ENCODE results near the gene PAGE5. TPM values are rescaled to one million over a fixed set of nuclear protein-coding genes. Genes with fewer than 3 reads are reported as not detected.

PAGE5 gene
- total RNA-seq, 1 experiment from 2014 or later = not detected

DNA sequence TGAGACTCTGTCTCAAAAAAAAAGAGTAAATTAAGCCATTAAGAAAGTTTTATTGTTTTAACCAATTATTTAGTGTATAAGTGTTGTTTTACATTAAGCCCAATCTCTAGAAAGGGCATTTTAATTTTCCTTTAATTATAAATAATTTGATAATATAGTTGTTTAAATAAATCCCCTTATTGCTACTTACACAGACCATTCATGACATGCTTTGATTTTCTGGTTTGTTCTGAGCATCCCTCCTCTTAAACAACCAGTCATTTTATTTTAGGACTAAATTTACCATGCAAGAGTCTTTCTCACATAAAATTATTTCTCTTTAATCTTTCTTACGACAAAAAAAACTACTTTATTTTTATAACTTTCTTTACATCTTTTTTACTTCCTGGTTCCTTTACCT lies 23.5 kb upstream of the PAGE5 start:
- BruUV-seq (replicated peaks) = no TSS peak
- no peaks in the 10 kb centered on the region for H3K27me3 ChIP-seq (ENCODE audit: control insufficient read depth, insufficient read depth, low read length)
- H3K4me1 ChIP-seq (ENCODE audit: control insufficient read depth, insufficient read depth, low read length) = no peaks in the 10 kb centered on the region
- ATAC-seq = no peak
- H3K36me3 ChIP-seq (ENCODE audit: control insufficient read depth, insufficient read depth, low read length) = no peaks in the 10 kb centered on the region
- intact Hi-C loops (cut with micrococcal nuclease; ENCODE audit: unreplicated experiment) (no loop called here), in situ Hi-C loops (cut with HindIII; ENCODE audit: low pct_unique_long_range_greater_than_20kb, low sequenced_read_pairs) (no loop called here)
- CTCF ChIA-PET = no interaction called here
- no peak for TF ChIP-seq TCF7L2 (IDR thresholded peaks at IDR 0.05; ENCODE audit: low read depth, low read length)
- TF ChIP-seq, protein P1, sequence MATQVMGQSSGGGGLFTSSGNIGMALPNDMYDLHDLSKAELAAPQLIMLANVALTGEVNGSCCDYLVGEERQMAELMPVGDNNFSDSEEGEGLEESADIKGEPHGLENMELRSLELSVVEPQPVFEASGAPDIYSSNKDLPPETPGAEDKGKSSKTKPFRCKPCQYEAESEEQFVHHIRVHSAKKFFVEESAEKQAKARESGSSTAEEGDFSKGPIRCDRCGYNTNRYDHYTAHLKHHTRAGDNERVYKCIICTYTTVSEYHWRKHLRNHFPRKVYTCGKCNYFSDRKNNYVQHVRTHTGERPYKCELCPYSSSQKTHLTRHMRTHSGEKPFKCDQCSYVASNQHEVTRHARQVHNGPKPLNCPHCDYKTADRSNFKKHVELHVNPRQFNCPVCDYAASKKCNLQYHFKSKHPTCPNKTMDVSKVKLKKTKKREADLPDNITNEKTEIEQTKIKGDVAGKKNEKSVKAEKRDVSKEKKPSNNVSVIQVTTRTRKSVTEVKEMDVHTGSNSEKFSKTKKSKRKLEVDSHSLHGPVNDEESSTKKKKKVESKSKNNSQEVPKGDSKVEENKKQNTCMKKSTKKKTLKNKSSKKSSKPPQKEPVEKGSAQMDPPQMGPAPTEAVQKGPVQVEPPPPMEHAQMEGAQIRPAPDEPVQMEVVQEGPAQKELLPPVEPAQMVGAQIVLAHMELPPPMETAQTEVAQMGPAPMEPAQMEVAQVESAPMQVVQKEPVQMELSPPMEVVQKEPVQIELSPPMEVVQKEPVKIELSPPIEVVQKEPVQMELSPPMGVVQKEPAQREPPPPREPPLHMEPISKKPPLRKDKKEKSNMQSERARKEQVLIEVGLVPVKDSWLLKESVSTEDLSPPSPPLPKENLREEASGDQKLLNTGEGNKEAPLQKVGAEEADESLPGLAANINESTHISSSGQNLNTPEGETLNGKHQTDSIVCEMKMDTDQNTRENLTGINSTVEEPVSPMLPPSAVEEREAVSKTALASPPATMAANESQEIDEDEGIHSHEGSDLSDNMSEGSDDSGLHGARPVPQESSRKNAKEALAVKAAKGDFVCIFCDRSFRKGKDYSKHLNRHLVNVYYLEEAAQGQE (IDR thresholded peaks at IDR 0.05; ENCODE audit: insufficient read depth in 1 of 2, low read depth in 2 of 2, low read length in 1 of 2) = no peak
- no peak for TF ChIP-seq SIN3A (IDR thresholded peaks at IDR 0.05; ENCODE audit: borderline replicate concordance, insufficient read depth, low read depth, low read length)
- TF ChIP-seq POLR2AphosphoS5 (IDR thresholded peaks at IDR 0.05; ENCODE audit: low read depth, low read length) = no peak
- TF ChIP-seq, protein P2, sequence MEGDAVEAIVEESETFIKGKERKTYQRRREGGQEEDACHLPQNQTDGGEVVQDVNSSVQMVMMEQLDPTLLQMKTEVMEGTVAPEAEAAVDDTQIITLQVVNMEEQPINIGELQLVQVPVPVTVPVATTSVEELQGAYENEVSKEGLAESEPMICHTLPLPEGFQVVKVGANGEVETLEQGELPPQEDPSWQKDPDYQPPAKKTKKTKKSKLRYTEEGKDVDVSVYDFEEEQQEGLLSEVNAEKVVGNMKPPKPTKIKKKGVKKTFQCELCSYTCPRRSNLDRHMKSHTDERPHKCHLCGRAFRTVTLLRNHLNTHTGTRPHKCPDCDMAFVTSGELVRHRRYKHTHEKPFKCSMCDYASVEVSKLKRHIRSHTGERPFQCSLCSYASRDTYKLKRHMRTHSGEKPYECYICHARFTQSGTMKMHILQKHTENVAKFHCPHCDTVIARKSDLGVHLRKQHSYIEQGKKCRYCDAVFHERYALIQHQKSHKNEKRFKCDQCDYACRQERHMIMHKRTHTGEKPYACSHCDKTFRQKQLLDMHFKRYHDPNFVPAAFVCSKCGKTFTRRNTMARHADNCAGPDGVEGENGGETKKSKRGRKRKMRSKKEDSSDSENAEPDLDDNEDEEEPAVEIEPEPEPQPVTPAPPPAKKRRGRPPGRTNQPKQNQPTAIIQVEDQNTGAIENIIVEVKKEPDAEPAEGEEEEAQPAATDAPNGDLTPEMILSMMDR (IDR thresholded peaks at IDR 0.05) = no peak
- H3K9me3 ChIP-seq (ENCODE audit: control insufficient read depth, insufficient read depth, low read depth, low read length) = no peaks in the 10 kb centered on the region
- DNase-seq (ENCODE audit: low read depth, low spot score) = no peak
- no peak overlapping the region for H3K4me3 ChIP-seq (ENCODE audit: low read depth in 2 of 2, low read length in 2 of 2)
- no peak overlapping the region for H3K27ac ChIP-seq (ENCODE audit: low read length)
- POLR2A ChIA-PET = no interaction called here

DNA sequence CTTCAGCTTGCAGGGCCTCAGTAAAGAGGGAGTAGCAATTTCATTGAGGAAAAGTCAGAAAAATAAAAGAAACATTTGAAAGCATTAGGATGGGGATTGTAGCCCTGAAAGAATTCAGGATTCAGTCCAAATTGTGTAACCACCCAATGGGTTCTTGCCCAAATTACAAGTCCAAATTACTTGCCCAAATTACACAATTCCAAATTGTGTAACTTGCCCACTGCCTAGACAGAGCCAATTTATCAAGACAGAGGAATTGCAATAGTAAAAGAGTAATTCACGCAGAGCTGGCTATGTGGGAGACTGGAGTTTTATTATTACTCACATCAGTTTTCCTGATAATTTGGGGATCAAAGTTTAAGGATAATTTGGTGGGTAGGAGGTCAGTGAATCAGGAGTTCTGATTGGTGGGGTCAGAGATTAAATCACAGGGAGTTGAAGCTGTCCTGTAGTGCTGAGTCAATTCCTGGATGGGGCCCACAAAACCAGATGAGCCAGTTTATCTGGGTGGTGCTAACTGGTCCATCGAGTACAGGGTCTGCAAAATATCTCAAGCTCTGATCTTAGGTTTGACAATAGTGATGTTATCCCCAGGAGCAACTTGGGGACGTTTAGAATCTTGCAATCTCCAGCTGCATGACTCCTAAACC lies 18.1 kb upstream of the PAGE5 start:
- no peak for DNase-seq (ENCODE audit: low read depth, low spot score)
- in situ Hi-C loops (cut with HindIII; ENCODE audit: low pct_unique_long_range_greater_than_20kb, low sequenced_read_pairs) = no loop called here
- no peaks in the 10 kb centered on the region for H3K4me1 ChIP-seq (ENCODE audit: control insufficient read depth, insufficient read depth, low read length)
- no peak for TF ChIP-seq TCF7L2 (IDR thresholded peaks at IDR 0.05; ENCODE audit: low read depth, low read length)
- no peak for TF ChIP-seq SIN3A (IDR thresholded peaks at IDR 0.05; ENCODE audit: borderline replicate concordance, insufficient read depth, low read depth, low read length)
- no peak for TF ChIP-seq POLR2AphosphoS5 (IDR thresholded peaks at IDR 0.05; ENCODE audit: low read depth, low read length)
- TF ChIP-seq, protein P2 (IDR thresholded peaks at IDR 0.05) = no peak
- TF ChIP-seq, protein P1 (IDR thresholded peaks at IDR 0.05; ENCODE audit: insufficient read depth in 1 of 2, low read depth in 2 of 2, low read length in 1 of 2) = no peak
- no peak overlapping the region for H3K4me3 ChIP-seq (ENCODE audit: low read depth in 2 of 2, low read length in 2 of 2)
- intact Hi-C loops (cut with micrococcal nuclease; ENCODE audit: unreplicated experiment) = no loop called here
- H3K27me3 ChIP-seq (ENCODE audit: control insufficient read depth, insufficient read depth, low read length) = no peaks in the 10 kb centered on the region
- POLR2A ChIA-PET = no interaction called here
- H3K36me3 ChIP-seq (ENCODE audit: control insufficient read depth, insufficient read depth, low read length) = no peaks in the 10 kb centered on the region
- H3K27ac ChIP-seq (ENCODE audit: low read length) = no peak overlapping the region
- H3K9me3 ChIP-seq (ENCODE audit: control insufficient read depth, insufficient read depth, low read depth, low read length) = no peaks in the 10 kb centered on the region
- no peak for ATAC-seq
- CTCF ChIA-PET = no interaction called here
- no TSS peak for BruUV-seq (replicated peaks)

Data from Panc1 (cell line).